Neuronal stem cell (in vitro differentiated cells): Measurements from ENCODE around the gene CLRN1.
A peak's percentile ranks its signal among the peaks of the same experiment; 100 is the strongest.

Experiments used
- DNase-seq: peaks from one replicate; pipeline ENCODE4 v3.0.0-alpha.2; 2013; ENCODE audit warnings: low spot score
- H2AFZ ChIP-seq: one replicate; pipeline ENCODE4 v1.6.1; 2013; ENCODE audit warnings: mild to moderate bottlenecking, low read length, inconsistent platforms
- H2AK5ac ChIP-seq: 2 replicates; pipeline ENCODE4 v1.6.1; 2013; ENCODE audit warnings: low read depth, mild to moderate bottlenecking, inconsistent platforms, low read length, moderate library complexity, mixed read lengths
- H2BK120ac ChIP-seq: 2 replicates; pipeline ENCODE4 v1.6.1; 2013; ENCODE audit warnings: low read depth, mild to moderate bottlenecking, inconsistent platforms, low read length, moderate library complexity, mixed read lengths
- H2BK12ac ChIP-seq: one replicate; pipeline ENCODE4 v1.6.1; 2013; ENCODE audit warnings: low read length, inconsistent platforms
- H2BK15ac ChIP-seq: 2 replicates; pipeline ENCODE4 v1.6.1; 2013; ENCODE audit warnings: mild to moderate bottlenecking, low read length, inconsistent platforms, mixed read lengths
- H2BK5ac ChIP-seq: one replicate; pipeline ENCODE4 v1.6.1; 2013; ENCODE audit warnings: inconsistent platforms, mild to moderate bottlenecking, low read length, moderate library complexity
- H3K14ac ChIP-seq: one replicate; pipeline ENCODE4 v1.6.1; 2013; ENCODE audit warnings: low read length, inconsistent platforms
- H3K18ac ChIP-seq: 2 replicates; pipeline ENCODE4 v1.6.1; 2013; ENCODE audit warnings: low read length, inconsistent platforms
- H3K23ac ChIP-seq: 2 replicates; pipeline ENCODE4 v1.6.1; 2013; ENCODE audit warnings: low read depth, mild to moderate bottlenecking, mixed read lengths, low read length, inconsistent platforms; ENCODE audit not compliant: poor library complexity
- H3K27ac ChIP-seq: replicated peaks from 3 replicates; pipeline ENCODE4 v1.5.1; 2013; ENCODE audit warnings: low read length, inconsistent platforms
- H3K27me3 ChIP-seq, 3 experiments: 2 replicates each; pipeline ENCODE4 v1.6.1; 2013; ENCODE audit warnings: low read length in 3 of 3, mild to moderate bottlenecking in 2 of 3, inconsistent platforms in 1 of 3, low read depth in 1 of 3, mixed read lengths in 1 of 3, moderate library complexity in 1 of 3; ENCODE audit not compliant: control insufficient read depth in 3 of 3, insufficient read depth in 3 of 3
- H3K36me3 ChIP-seq, 2 donors: replicated peaks in 1 of 2; 2 replicates each; pipeline ENCODE4 v1.6.1; 2013; ENCODE audit warnings: low read length in 2 of 2; ENCODE audit not compliant: control insufficient read depth in 2 of 2, insufficient read depth in 2 of 2
- H3K4ac ChIP-seq: 2 replicates; pipeline ENCODE4 v1.6.1; 2013; ENCODE audit warnings: inconsistent platforms, mild to moderate bottlenecking, low read length, moderate library complexity
- H3K4me1 ChIP-seq, 2 donors: 1 replicate in 1 of 2; 2 replicates in 1 of 2; pipeline ENCODE4 v1.6.1; 2013; ENCODE audit warnings: low read length in 2 of 2, low read depth in 1 of 2; ENCODE audit not compliant: control insufficient read depth in 2 of 2, insufficient read depth in 1 of 2
- H3K4me2 ChIP-seq: one replicate; pipeline ENCODE4 v1.6.1; 2013; ENCODE audit warnings: mild to moderate bottlenecking, low read length, inconsistent platforms; ENCODE audit not compliant: insufficient read depth, poor library complexity, severe bottlenecking
- H3K4me3 ChIP-seq, 2 donors: 2 replicates each; pipeline ENCODE4 v1.5.1; 2013; ENCODE audit warnings: low read length in 2 of 2, mild to moderate bottlenecking in 2 of 2, inconsistent platforms in 1 of 2, moderate library complexity in 1 of 2
- H3K79me1 ChIP-seq: one replicate; pipeline ENCODE4 v1.6.1; 2013; ENCODE audit warnings: low read depth, mild to moderate bottlenecking, inconsistent platforms, low read length, moderate library complexity
- H3K9ac ChIP-seq: one replicate; pipeline ENCODE4 v1.6.1; 2013; ENCODE audit warnings: mild to moderate bottlenecking, low read depth, low read length, inconsistent platforms; ENCODE audit not compliant: poor library complexity
- H3K9me3 ChIP-seq, 2 donors: replicated peaks in 1 of 2; 2 replicates each; pipeline versions ENCODE3 to v1.6.1; 2013; ENCODE audit warnings: low read length in 2 of 2, mild to moderate bottlenecking in 2 of 2, inconsistent platforms in 1 of 2, low read depth in 1 of 2, mixed read lengths in 1 of 2, moderate library complexity in 1 of 2; ENCODE audit not compliant: control insufficient read depth in 2 of 2, insufficient read depth in 1 of 2
- H4K8ac ChIP-seq: one replicate; pipeline ENCODE4 v1.6.1; 2013; ENCODE audit warnings: low read depth, mild to moderate bottlenecking, inconsistent platforms, low read length, moderate library complexity
- H4K91ac ChIP-seq: one replicate; pipeline ENCODE4 v1.6.1; 2013; ENCODE audit warnings: low read length, low read depth, mild to moderate bottlenecking, inconsistent platforms; ENCODE audit not compliant: poor library complexity
- WGBS, 2 donors: extraction: QIAGEN DNeasy Blood & Tissue Kit; methylation state at CpG; one replicate each; pipeline ENCODE4 v1.1.7; 2013; ENCODE audit warnings: missing lambda C conversion rate in 2 of 2, mixed read lengths in 1 of 2; ENCODE audit not compliant: insufficient read length in 2 of 2, insufficient replicate concordance in 1 of 2; ENCODE audit errors: extremely low coverage in 2 of 2; 5-methylcytosine and 5-hydroxymethylcytosine counted together

The CLRN1 gene

GRCh38 chr3:150968341-150969035, 4.0 kb downstream of the CLRN1 start:
- no peak overlapping the region for H3K4me3 ChIP-seq
- no peak overlapping the region for H2BK12ac ChIP-seq
- H2BK5ac ChIP-seq = no peak overlapping the region
- no peak overlapping the region for H3K14ac ChIP-seq
- no peak overlapping the region for H3K18ac ChIP-seq
- no peak overlapping the region for H3K9ac ChIP-seq
- no peak overlapping the region for H2BK15ac ChIP-seq
- H3K4ac ChIP-seq = no peak overlapping the region
- H3K79me1 ChIP-seq = no peaks in the 10 kb centered on the region
- no peak overlapping the region for H2AFZ ChIP-seq
- no CpG with 5 or more reads among the region's 4 CpGs for WGBS, 2 donors
- H4K91ac ChIP-seq = no peak overlapping the region
- peaks cover 8 to 15% of the 10 kb centered on the region in 2 donors for H3K4me1 ChIP-seq
- H4K8ac ChIP-seq = no peak overlapping the region
- H3K27ac ChIP-seq = peak overlapping the region; percentile 53
- H3K36me3 ChIP-seq = no peaks in the 10 kb centered on the region
- no peak overlapping the region for H2AK5ac ChIP-seq
- H3K23ac ChIP-seq = no peak overlapping the region
- H2BK120ac ChIP-seq = no peak overlapping the region
- DNase-seq = no peak
- H3K4me2 ChIP-seq = no peak overlapping the region
- no peaks in the 10 kb centered on the region for H3K9me3 ChIP-seq
- no peaks in the 10 kb centered on the region for H3K27me3 ChIP-seq

GRCh38 chr3:150965436-150965835, 7.1 kb downstream of the CLRN1 start:
- Histone ChIP-seq H3K4me2 (no peak overlapping the region), H2AK5ac (no peak overlapping the region), H2BK5ac (no peak overlapping the region), H3K27ac (no peak overlapping the region), H2AFZ (no peak overlapping the region), H3K14ac (no peak overlapping the region), H3K9ac (no peak overlapping the region), H4K91ac (no peak overlapping the region), H3K4me3 (no peak overlapping the region), H2BK120ac (no peak overlapping the region), H3K4me1 (peaks cover 4 to 8% of the 10 kb centered on the region in 2 donors), H3K18ac (no peak overlapping the region), H3K23ac (no peak overlapping the region), H3K27me3 (peaks cover 0 to 4% (median 0%) of the 10 kb centered on the region in 3 experiments), H3K9me3 (no peaks in the 10 kb centered on the region), H4K8ac (no peak overlapping the region), H3K36me3 (no peaks in the 10 kb centered on the region), H2BK12ac (no peak overlapping the region), H3K4ac (no peak overlapping the region), H3K79me1 (no peaks in the 10 kb centered on the region), H2BK15ac (no peak overlapping the region)
- DNase-seq = no peak
- no CpG with 5 or more reads among the region's 2 CpGs for WGBS, 2 donors

- Histone ChIP-seq H3K4ac (no peak overlapping the region), H3K14ac (no peak overlapping the region), H2BK12ac (no peak overlapping the region), H3K27me3 (peaks cover 0 to 8% (median 0%) of the 10 kb centered on the region in 3 experiments), H3K23ac (no peak overlapping the region), H2AK5ac (no peak overlapping the region), H3K79me1 (no peaks in the 10 kb centered on the region), H3K4me3 (no peak overlapping the region), H3K18ac (no peak overlapping the region), H3K36me3 (no peaks in the 10 kb centered on the region), H2BK5ac (no peak overlapping the region), H3K4me1 (no peaks in the 10 kb centered on the region), H2BK15ac (no peak overlapping the region), H3K4me2 (no peak overlapping the region), H4K8ac (no peak overlapping the region), H3K9me3 (no peaks in the 10 kb centered on the region), H4K91ac (no peak overlapping the region), H3K9ac (no peak overlapping the region), H2AFZ (no peak overlapping the region), H2BK120ac (no peak overlapping the region), H3K27ac (no peak overlapping the region)
- DNase-seq = no peak
- WGBS, 2 donors = no CpG with 5 or more reads among the region's 4 CpGs
Observed at GRCh38 chr3:150961949-150962348, 10.6 kb downstream of the CLRN1 start.

GRCh38 chr3:150960708-150961684, 11.5 kb downstream of the CLRN1 start:
- H2BK120ac ChIP-seq = no peak overlapping the region
- no peak overlapping the region for H3K23ac ChIP-seq
- DNase-seq = no peak
- H2BK12ac ChIP-seq = no peak overlapping the region
- no peak overlapping the region for H3K4ac ChIP-seq
- no peaks in the 10 kb centered on the region for H3K36me3 ChIP-seq
- WGBS, 2 donors = no CpG with 5 or more reads among the region's 5 CpGs
- H3K4me2 ChIP-seq = no peak overlapping the region
- no peaks in the 10 kb centered on the region for H3K9me3 ChIP-seq
- H2BK5ac ChIP-seq = no peak overlapping the region
- H2AK5ac ChIP-seq = no peak overlapping the region
- no peak overlapping the region for H3K27ac ChIP-seq
- H3K9ac ChIP-seq = no peak overlapping the region
- H2BK15ac ChIP-seq = no peak overlapping the region
- no peaks in the 10 kb centered on the region for H3K79me1 ChIP-seq
- H3K18ac ChIP-seq = no peak overlapping the region
- H3K4me3 ChIP-seq = no peak overlapping the region
- H3K14ac ChIP-seq = no peak overlapping the region
- no peaks in the 10 kb centered on the region for H3K4me1 ChIP-seq
- H4K91ac ChIP-seq = no peak overlapping the region
- H2AFZ ChIP-seq = no peak overlapping the region
- H4K8ac ChIP-seq = no peak overlapping the region
- peaks cover 0 to 8% (median 0%) of the 10 kb centered on the region in 3 experiments for H3K27me3 ChIP-seq
